OCI-LY7 (cell line): ENCODE measurements around the gene C1orf87. TPM values are rescaled to one million over a fixed set of nuclear protein-coding genes. Genes with fewer than 3 reads are reported as not detected.

Source experiments
- BruUV-seq: library from RNA; stranded (reverse); fragments of 400-500 nt; replicated peaks from 2 replicates; lab custom pipeline; 2021; lab: Mats Ljungman, UMichigan
- CTCF ChIA-PET: fragments of 300-600 bp; sonication (Branson Sonifier 250); formaldehyde crosslinking; loops from one replicate; lab custom pipeline; 2022; ENCODE audit warnings: antibody characterized with exemption; ENCODE audit not compliant: unreplicated experiment; lab: Charles Lee
- POLR2A ChIA-PET: fragments of 300-600 bp; sonication (Branson Sonifier 250); formaldehyde crosslinking; loops from one replicate; lab custom pipeline; 2022; ENCODE audit warnings: antibody characterized with exemption; lab: Charles Lee
- DNase-seq: peaks from one replicate; pipeline ENCODE4 v3.0.0-alpha.2; 2015; ENCODE audit warnings: low spot score
- H2AFZ ChIP-seq: fragments of 200-600 bp; sonication (generic), shearing (Covaris generic); 2 replicates; pipeline ENCODE4 v1.6.1; 2014; ENCODE audit warnings: mild to moderate bottlenecking, antibody characterized with exemption, low read length, moderate library complexity
- H3K27ac ChIP-seq: fragments of 200-600 bp; sonication (generic); 2 replicates; pipeline ENCODE4 v1.5.1; 2014; ENCODE audit warnings: mixed run types, low read depth, mild to moderate bottlenecking, moderate library complexity, low read length, inconsistent platforms; ENCODE audit not compliant: poor library complexity, severe bottlenecking
- H3K36me3 ChIP-seq: fragments of 200-600 bp; sonication (generic); 2 replicates; pipeline ENCODE4 v1.6.1; 2014; ENCODE audit warnings: mild to moderate bottlenecking, antibody characterized with exemption, low read length, moderate library complexity, mixed read lengths; ENCODE audit not compliant: insufficient read depth
- H3K4me1 ChIP-seq: fragments of 200-600 bp; sonication (generic); 2 replicates; pipeline ENCODE4 v1.5.1; 2014; ENCODE audit warnings: mild to moderate bottlenecking, low read length; ENCODE audit not compliant: insufficient read depth, poor library complexity, severe bottlenecking
- H3K4me2 ChIP-seq: fragments of 200-600 bp; sonication (generic); 2 replicates; pipeline ENCODE4 v1.6.1; 2014; ENCODE audit warnings: mild to moderate bottlenecking, low read length
- H3K4me3 ChIP-seq: fragments of 200-600 bp; sonication (generic); 2 replicates; pipeline ENCODE4 v1.5.1; 2014; ENCODE audit warnings: mild to moderate bottlenecking, low read depth, low read length; ENCODE audit not compliant: poor library complexity, severe bottlenecking
- H3K79me2 ChIP-seq: fragments of 200-600 bp; sonication (generic); 2 replicates; pipeline ENCODE4 v1.6.1; 2016; ENCODE audit warnings: low read depth, mild to moderate bottlenecking, low read length, moderate library complexity, mixed read lengths; ENCODE audit not compliant: insufficient read depth
- H3K9me2 ChIP-seq: fragments of 200-600 bp; sonication (generic); 2 replicates; pipeline ENCODE4 v1.6.1; 2016; ENCODE audit warnings: mild to moderate bottlenecking, low read length, mixed read lengths; ENCODE audit not compliant: insufficient read depth
- H3K9me3 ChIP-seq: fragments of 200-600 bp; sonication (generic); 2 replicates; pipeline ENCODE4 v1.6.1; 2014; ENCODE audit warnings: mild to moderate bottlenecking, mixed run types, low read length, mixed read lengths
- H4K20me1 ChIP-seq: fragments of 200-600 bp; sonication (generic); 2 replicates; pipeline ENCODE4 v1.6.1; 2014; ENCODE audit warnings: mild to moderate bottlenecking, antibody characterized with exemption, low read length, moderate library complexity, mixed read lengths; ENCODE audit not compliant: insufficient read depth
- EZH2phosphoT487 ChIP-seq: fragments of 200-600 bp; sonication (generic); IDR thresholded peaks from 2 replicates; pipeline ENCODE4 v1.6.1; 2018; ENCODE audit warnings: low read depth, borderline replicate concordance, mild to moderate bottlenecking, mixed run types, antibody characterized with exemption, low read length, moderate library complexity, mixed read lengths
- intact Hi-C: fragments of 100-400 bp; cut with micrococcal nuclease; formaldehyde crosslinking; loops from one replicate; pipeline ENCODE4 v1.10.0; 2022; ENCODE audit not compliant: unreplicated experiment
- total RNA-seq, 2 experiments: library from RNA; depleted of rRNA in 1 of 2; stranded (reverse); fragments of >200 nt in 1 of 2; shearing (Covaris generic) in 1 of 2; gene quantifications; 2 replicates each; pipeline ENCODE4 v1.2.3, GENCODE V29; 2014 to 2022
- TF ChIP-seq, protein P1 (sequence below): fragments of 200-600 bp; sonication (generic); conservative IDR thresholded peaks from 2 replicates; pipeline ENCODE4 v1.5.1; 2014; ENCODE audit warnings: mild to moderate bottlenecking, antibody characterized with exemption, low read length, moderate library complexity, mixed read lengths

The C1orf87 gene
- total RNA-seq, 2 experiments from 2014 or later: not detected

DNA sequence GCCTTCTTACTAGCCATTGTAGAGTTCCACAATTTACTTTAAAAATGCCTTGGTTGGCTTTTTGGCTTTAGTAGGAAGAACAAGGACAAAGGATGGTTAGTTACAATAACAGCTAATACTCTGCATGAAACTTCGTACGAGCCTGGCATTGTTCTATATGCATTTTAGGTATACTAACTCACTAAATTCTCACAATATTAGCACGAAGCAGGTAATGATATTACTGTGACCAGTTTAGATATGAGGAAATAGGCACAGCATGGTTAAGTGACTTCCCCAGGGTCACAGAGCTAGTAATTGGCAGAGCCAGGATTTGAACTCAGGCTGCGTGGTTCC is 96.5 kb downstream of the C1orf87 start:
- Histone ChIP-seq H3K4me3 (no peak overlapping the region), H3K79me2 (no peaks in the 10 kb centered on the region), H3K4me2 (no peak overlapping the region), H3K9me2 (no peaks in the 10 kb centered on the region), H3K4me1 (no peaks in the 10 kb centered on the region), H2AFZ (no peak overlapping the region), H3K36me3 (no peaks in the 10 kb centered on the region), H3K9me3 (no peaks in the 10 kb centered on the region), H4K20me1 (no peaks in the 10 kb centered on the region), H3K27ac (no peak overlapping the region)
- intact Hi-C loops: loop anchor here (5.0 to 10.0 kb wide), 2 partner anchors 790 to 1878 kb away; no protein-coding TSS in a partner anchor
- TF ChIP-seq EZH2phosphoT487: no peak
- TF ChIP-seq, protein P1, sequence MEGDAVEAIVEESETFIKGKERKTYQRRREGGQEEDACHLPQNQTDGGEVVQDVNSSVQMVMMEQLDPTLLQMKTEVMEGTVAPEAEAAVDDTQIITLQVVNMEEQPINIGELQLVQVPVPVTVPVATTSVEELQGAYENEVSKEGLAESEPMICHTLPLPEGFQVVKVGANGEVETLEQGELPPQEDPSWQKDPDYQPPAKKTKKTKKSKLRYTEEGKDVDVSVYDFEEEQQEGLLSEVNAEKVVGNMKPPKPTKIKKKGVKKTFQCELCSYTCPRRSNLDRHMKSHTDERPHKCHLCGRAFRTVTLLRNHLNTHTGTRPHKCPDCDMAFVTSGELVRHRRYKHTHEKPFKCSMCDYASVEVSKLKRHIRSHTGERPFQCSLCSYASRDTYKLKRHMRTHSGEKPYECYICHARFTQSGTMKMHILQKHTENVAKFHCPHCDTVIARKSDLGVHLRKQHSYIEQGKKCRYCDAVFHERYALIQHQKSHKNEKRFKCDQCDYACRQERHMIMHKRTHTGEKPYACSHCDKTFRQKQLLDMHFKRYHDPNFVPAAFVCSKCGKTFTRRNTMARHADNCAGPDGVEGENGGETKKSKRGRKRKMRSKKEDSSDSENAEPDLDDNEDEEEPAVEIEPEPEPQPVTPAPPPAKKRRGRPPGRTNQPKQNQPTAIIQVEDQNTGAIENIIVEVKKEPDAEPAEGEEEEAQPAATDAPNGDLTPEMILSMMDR: peak; percentile 60; the same call in 1 of the 2 replicates
- no TSS peak for BruUV-seq
- DNase-seq: no peak
- ChIA-PET CTCF (no interaction called here), POLR2A (no interaction called here)

DNA sequence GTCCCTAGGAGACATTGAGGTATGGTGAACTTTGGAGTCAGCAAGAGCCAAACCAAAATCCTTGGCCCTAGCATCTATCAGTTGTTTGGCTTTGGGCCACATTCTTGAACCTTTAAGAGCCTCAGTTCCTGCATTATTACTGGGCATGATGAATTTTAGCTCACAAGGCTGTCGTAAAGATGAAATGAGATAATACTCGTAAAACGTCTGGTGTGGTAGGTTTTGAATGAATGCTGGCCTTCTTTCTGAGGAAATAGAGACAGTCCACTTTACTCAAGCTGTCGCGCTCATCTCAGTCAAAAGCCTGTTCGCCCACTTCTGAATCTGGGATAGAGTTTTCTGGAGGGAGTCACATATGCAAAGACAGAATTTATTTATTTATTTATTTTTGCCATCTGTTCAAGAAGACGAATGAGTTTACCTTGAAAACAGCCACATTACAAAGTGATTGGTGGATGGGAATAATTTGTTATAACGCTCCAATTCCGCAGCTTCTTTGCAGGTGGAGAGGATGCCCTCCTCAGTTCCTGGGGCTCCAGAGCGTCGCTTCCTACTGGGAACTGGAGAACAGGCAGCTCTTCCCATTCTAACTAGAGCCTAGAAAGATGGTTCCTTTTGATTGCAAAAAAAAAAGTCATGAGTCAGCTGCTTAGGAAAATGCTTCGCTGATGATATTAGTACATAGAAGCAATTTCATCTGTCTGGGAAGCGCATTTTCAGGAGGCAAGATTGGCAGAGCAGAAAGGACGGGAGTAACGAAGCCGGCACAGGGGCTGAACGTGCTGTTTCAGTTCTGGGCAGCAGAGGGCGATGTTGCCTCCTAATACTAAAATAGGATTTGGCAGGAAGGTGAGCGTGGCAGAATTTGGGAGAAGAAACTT is 97.1 kb downstream of the C1orf87 start:
- Histone ChIP-seq H3K36me3 (no peaks in the 10 kb centered on the region), H3K4me2 (no peak overlapping the region), H3K79me2 (no peaks in the 10 kb centered on the region), H3K9me3 (no peaks in the 10 kb centered on the region), H3K4me1 (no peaks in the 10 kb centered on the region), H3K27ac (no peak overlapping the region), H4K20me1 (no peaks in the 10 kb centered on the region), H3K9me2 (no peaks in the 10 kb centered on the region), H2AFZ (no peak overlapping the region), H3K4me3 (no peak overlapping the region)
- CTCF ChIA-PET: no interaction called here
- POLR2A ChIA-PET: interaction anchor here (0.7 kb wide), 2 partner anchors 13 to 1296 kb away, joined by 3 read pairs; no protein-coding TSS in a partner anchor
- TF ChIP-seq EZH2phosphoT487: no peak
- TF ChIP-seq, protein P1: peak; percentile 92
- peak; percentile 27 for DNase-seq
- intact Hi-C loops: loop anchor here (5.0 to 10.0 kb wide), 2 partner anchors 791 to 1878 kb away; no protein-coding TSS in a partner anchor
- BruUV-seq: no TSS peak

- H3K9me3 ChIP-seq: no peaks in the 10 kb centered on the region
- no peaks in the 10 kb centered on the region for H3K4me1 ChIP-seq
- DNase-seq: no peak
- ChIA-PET CTCF (no interaction called here), POLR2A (no interaction called here)
- no TSS peak for BruUV-seq
- H3K4me2 ChIP-seq: no peak overlapping the region
- H3K4me3 ChIP-seq: no peak overlapping the region
- no peaks in the 10 kb centered on the region for H3K79me2 ChIP-seq
- H4K20me1 ChIP-seq: no peaks in the 10 kb centered on the region
- no peak overlapping the region for H2AFZ ChIP-seq
- intact Hi-C loops: loop anchor here (5.0 to 10.0 kb wide), 2 partner anchors 1479 to 1881 kb away; no protein-coding TSS in a partner anchor
- no peak overlapping the region for H3K27ac ChIP-seq
- H3K9me2 ChIP-seq: no peaks in the 10 kb centered on the region
- TF ChIP-seq EZH2phosphoT487: no peak
- TF ChIP-seq, protein P1: no peak
- H3K36me3 ChIP-seq: no peaks in the 10 kb centered on the region
Measured at GRCh38 chr1:59973719-59974118, 99.9 kb downstream of the C1orf87 start.
